ENCODE data around the gene TARS1.

DNA sequence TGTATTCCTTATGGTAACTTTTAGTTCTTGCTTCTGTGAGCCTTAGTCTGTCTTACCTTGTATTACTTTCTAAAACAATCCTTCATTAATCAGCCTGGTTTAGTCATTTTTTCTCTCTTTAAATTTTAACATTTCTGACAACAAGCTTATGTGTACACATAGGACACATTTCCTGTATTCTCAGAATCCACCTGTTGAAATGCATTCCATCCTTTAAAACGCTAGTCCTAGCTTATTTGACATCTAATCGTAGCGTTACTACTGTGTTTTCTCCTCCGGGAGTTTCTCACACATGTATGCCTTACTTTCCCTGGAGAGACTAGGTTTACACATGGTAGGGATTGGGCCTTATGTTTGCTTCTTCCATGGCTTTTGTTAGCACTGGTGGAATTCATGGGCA is 3.8 kb downstream of the TARS1 start:
- TF ChIP-seq, protein P1, sequence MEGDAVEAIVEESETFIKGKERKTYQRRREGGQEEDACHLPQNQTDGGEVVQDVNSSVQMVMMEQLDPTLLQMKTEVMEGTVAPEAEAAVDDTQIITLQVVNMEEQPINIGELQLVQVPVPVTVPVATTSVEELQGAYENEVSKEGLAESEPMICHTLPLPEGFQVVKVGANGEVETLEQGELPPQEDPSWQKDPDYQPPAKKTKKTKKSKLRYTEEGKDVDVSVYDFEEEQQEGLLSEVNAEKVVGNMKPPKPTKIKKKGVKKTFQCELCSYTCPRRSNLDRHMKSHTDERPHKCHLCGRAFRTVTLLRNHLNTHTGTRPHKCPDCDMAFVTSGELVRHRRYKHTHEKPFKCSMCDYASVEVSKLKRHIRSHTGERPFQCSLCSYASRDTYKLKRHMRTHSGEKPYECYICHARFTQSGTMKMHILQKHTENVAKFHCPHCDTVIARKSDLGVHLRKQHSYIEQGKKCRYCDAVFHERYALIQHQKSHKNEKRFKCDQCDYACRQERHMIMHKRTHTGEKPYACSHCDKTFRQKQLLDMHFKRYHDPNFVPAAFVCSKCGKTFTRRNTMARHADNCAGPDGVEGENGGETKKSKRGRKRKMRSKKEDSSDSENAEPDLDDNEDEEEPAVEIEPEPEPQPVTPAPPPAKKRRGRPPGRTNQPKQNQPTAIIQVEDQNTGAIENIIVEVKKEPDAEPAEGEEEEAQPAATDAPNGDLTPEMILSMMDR (IDR thresholded peaks at IDR 0.05): no peak
- TF ChIP-seq, protein P2, sequence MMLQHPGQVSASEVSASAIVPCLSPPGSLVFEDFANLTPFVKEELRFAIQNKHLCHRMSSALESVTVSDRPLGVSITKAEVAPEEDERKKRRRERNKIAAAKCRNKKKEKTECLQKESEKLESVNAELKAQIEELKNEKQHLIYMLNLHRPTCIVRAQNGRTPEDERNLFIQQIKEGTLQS (CRISPR knock-in tag; conservative IDR thresholded peaks at IDR 0.05): no peak
- TF ChIP-seq, protein P3, sequence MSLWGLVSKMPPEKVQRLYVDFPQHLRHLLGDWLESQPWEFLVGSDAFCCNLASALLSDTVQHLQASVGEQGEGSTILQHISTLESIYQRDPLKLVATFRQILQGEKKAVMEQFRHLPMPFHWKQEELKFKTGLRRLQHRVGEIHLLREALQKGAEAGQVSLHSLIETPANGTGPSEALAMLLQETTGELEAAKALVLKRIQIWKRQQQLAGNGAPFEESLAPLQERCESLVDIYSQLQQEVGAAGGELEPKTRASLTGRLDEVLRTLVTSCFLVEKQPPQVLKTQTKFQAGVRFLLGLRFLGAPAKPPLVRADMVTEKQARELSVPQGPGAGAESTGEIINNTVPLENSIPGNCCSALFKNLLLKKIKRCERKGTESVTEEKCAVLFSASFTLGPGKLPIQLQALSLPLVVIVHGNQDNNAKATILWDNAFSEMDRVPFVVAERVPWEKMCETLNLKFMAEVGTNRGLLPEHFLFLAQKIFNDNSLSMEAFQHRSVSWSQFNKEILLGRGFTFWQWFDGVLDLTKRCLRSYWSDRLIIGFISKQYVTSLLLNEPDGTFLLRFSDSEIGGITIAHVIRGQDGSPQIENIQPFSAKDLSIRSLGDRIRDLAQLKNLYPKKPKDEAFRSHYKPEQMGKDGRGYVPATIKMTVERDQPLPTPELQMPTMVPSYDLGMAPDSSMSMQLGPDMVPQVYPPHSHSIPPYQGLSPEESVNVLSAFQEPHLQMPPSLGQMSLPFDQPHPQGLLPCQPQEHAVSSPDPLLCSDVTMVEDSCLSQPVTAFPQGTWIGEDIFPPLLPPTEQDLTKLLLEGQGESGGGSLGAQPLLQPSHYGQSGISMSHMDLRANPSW (CRISPR knock-in tag; conservative IDR thresholded peaks at IDR 0.05; ENCODE audit: low read depth): no peak
- no peak for TF ChIP-seq JAZF1 (CRISPR knock-in tag; IDR thresholded peaks at IDR 0.05)
- TF ChIP-seq, protein P4, sequence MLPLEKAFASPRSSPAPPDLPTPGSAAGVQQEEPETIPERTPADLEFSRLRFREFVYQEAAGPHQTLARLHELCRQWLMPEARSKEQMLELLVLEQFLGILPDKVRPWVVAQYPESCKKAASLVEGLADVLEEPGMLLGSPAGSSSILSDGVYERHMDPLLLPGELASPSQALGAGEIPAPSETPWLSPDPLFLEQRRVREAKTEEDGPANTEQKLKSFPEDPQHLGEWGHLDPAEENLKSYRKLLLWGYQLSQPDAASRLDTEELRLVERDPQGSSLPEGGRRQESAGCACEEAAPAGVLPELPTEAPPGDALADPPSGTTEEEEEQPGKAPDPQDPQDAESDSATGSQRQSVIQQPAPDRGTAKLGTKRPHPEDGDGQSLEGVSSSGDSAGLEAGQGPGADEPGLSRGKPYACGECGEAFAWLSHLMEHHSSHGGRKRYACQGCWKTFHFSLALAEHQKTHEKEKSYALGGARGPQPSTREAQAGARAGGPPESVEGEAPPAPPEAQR (CRISPR knock-in tag; IDR thresholded peaks at IDR 0.05): no peak
- TF ChIP-seq, protein P5, sequence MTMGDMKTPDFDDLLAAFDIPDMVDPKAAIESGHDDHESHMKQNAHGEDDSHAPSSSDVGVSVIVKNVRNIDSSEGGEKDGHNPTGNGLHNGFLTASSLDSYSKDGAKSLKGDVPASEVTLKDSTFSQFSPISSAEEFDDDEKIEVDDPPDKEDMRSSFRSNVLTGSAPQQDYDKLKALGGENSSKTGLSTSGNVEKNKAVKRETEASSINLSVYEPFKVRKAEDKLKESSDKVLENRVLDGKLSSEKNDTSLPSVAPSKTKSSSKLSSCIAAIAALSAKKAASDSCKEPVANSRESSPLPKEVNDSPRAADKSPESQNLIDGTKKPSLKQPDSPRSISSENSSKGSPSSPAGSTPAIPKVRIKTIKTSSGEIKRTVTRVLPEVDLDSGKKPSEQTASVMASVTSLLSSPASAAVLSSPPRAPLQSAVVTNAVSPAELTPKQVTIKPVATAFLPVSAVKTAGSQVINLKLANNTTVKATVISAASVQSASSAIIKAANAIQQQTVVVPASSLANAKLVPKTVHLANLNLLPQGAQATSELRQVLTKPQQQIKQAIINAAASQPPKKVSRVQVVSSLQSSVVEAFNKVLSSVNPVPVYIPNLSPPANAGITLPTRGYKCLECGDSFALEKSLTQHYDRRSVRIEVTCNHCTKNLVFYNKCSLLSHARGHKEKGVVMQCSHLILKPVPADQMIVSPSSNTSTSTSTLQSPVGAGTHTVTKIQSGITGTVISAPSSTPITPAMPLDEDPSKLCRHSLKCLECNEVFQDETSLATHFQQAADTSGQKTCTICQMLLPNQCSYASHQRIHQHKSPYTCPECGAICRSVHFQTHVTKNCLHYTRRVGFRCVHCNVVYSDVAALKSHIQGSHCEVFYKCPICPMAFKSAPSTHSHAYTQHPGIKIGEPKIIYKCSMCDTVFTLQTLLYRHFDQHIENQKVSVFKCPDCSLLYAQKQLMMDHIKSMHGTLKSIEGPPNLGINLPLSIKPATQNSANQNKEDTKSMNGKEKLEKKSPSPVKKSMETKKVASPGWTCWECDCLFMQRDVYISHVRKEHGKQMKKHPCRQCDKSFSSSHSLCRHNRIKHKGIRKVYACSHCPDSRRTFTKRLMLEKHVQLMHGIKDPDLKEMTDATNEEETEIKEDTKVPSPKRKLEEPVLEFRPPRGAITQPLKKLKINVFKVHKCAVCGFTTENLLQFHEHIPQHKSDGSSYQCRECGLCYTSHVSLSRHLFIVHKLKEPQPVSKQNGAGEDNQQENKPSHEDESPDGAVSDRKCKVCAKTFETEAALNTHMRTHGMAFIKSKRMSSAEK (CRISPR knock-in tag; IDR thresholded peaks at IDR 0.05; ENCODE audit: borderline replicate concordance): no peak
- no peak for TF ChIP-seq ZNF317 (CRISPR knock-in tag; IDR thresholded peaks at IDR 0.05; ENCODE audit: borderline replicate concordance, low read depth)
- TF ChIP-seq, protein P6, sequence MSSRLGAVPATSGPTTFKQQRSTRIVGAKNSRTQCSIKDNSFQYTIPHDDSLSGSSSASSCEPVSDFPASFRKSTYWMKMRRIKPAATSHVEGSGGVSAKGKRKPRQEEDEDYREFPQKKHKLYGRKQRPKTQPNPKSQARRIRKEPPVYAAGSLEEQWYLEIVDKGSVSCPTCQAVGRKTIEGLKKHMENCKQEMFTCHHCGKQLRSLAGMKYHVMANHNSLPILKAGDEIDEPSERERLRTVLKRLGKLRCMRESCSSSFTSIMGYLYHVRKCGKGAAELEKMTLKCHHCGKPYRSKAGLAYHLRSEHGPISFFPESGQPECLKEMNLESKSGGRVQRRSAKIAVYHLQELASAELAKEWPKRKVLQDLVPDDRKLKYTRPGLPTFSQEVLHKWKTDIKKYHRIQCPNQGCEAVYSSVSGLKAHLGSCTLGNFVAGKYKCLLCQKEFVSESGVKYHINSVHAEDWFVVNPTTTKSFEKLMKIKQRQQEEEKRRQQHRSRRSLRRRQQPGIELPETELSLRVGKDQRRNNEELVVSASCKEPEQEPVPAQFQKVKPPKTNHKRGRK (CRISPR knock-in tag; IDR thresholded peaks at IDR 0.05; ENCODE audit: borderline replicate concordance): no peak
- no peak for TF ChIP-seq JUN (CRISPR knock-in tag; IDR thresholded peaks at IDR 0.05)
- TF ChIP-seq NR3C1 (CRISPR knock-in tag; conservative IDR thresholded peaks at IDR 0.05; ENCODE audit: low read depth): no peak
- TF ChIP-seq ZNF138 (CRISPR knock-in tag; conservative IDR thresholded peaks at IDR 0.05): no peak
- TF ChIP-seq, protein P7, sequence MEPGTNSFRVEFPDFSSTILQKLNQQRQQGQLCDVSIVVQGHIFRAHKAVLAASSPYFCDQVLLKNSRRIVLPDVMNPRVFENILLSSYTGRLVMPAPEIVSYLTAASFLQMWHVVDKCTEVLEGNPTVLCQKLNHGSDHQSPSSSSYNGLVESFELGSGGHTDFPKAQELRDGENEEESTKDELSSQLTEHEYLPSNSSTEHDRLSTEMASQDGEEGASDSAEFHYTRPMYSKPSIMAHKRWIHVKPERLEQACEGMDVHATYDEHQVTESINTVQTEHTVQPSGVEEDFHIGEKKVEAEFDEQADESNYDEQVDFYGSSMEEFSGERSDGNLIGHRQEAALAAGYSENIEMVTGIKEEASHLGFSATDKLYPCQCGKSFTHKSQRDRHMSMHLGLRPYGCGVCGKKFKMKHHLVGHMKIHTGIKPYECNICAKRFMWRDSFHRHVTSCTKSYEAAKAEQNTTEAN (CRISPR knock-in tag; IDR thresholded peaks at IDR 0.05): no peak

Data from WTC11 (cell line).